Hepatic stellate cell (primary cell): Measurements from ENCODE around the gene ARPP21.

Source experiments
- DNase-seq: peaks from one replicate; pipeline ENCODE4 v3.0.0; 2011; ENCODE audit warnings: low spot score

The ARPP21 gene

DNA sequence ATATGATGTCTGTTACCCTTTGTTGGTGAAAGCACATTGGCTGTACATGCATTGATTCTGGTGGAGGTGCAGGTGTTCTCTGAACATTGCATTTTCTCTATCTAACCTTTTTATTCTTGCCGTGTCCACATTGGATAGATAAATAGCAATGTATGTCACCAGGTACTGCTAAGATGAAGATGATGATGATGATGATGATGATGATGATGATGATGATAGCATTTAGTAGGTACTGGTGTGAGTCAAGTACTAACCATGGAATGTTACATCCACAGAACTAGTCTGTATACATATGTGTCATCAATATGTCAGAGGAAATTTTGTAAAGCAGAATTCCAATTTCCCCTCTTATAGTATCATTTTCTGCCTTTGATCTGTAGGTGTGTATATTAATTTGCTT is 36.3 kb downstream of the ARPP21 start:
- DNase-seq: no peak

GRCh38 chr3:35677797-35678196 is 38.5 kb downstream of the ARPP21 start:
- DNase-seq: no peak

- DNase-seq: no peak
Measured at GRCh38 chr3:35678643-35679161, 39.4 kb downstream of the ARPP21 start.

DNA sequence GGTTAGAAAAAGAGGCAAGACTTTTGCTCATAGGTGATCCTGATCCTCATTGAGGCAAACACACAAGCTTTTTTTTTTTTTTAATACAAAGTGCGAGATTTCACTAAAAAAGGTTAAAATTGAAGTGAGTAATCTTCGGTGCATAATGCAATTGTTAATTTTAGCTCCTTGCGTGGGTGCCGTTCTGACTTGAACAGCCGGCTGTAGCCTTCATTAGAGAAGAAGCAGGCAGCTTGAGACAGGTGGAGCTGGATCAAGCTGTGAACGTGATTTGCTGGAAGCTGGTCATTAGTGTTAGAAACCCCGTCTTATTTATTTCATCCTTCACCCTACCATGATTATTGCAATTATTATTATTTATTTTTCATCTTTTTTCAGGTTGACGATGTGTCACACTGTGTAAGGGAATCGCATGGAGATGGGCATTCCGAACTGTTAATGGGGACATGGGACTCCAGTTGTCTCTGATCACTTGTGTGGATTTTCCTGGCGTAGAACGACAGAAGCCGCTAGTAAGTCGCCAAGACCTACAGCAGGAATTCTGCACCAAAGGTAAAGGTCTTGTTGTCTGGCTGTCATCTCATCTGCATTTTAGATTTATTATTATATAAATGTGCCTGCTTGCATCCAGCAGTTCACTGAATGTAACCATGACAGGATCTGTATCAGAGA is 40.2 kb downstream of the ARPP21 start:
- no peak for DNase-seq

DNA sequence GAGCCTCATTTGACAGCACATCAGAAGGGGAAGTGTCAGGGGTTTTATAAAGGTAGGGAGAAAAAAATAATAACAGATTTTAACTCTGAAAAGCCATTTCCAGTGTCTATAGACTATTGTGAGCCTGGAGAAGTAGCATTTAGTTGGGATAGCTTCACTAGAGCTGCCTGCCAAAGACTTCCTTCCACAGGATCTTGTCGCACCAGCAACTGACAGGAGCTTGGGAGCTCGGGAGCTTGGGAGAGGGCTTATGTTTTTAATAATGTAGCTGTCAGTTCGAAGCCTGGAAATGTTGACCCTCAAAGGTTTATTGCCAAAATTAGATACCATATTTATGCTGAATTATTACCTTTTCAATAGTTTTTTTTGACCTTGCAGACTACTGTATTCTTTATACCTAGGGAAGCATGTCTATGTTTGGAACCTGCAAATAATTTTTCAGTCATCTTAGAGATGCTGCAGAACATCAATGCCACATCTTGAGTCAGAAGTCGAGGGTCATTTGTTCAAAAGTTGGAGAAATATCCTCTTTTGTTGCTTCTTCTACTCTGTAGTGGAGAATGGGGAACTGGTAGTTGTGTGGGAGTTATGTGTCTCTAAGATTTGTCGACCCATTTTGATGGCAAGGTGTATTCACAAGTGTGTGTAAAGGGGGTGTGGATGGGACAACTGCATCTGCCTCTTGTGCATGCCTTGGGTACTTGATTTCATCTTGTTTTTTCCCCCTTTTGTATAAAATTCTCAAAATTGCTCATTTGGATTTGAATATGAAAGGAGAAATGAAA is 41.7 kb downstream of the ARPP21 start:
- no peak for DNase-seq

- no peak for DNase-seq
Measured at GRCh38 chr3:35685153-35685552, 45.8 kb downstream of the ARPP21 start.

DNA sequence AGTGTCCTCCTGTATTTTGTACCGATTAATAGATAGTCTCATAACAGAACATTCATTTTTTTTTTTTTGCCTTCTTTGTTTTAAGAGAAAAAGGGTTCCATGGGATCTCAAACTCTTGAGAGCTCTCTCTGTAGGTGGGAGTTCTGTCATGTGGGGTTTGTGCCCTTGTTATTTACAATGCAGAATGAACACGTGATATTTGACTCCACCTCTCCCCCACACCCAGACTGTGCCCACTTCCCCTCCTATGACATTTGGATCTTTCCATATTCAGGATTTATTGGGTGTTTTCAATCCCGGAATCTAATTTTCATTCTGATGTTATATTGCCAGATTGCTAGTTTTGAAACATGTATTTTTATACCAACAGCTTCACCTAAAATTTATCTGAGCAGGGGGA is 49.5 kb downstream of the ARPP21 start:
- DNase-seq: no peak

DNA sequence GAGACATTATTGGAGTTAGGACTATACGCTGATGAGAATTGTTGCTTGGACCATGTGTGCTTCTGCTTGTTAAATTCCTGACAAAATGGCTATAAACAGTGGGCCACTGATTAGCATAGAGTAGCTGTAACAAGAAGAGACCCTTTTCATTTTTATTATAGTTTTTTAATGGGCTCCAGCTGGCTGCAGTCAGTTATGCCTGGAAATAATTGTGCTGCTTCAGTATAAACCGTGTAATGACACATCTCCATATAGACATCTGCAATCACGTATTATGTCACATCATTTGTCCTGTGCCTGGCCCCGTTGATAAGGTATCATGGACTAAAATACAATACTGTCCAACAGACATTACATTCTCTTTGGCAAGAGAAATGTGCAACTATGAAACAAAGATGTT is 50.9 kb downstream of the ARPP21 start:
- DNase-seq: no peak

GRCh38 chr3:35705904-35706303 is 66.6 kb downstream of the ARPP21 start:
- no peak for DNase-seq

- no peak for DNase-seq
Measured at GRCh38 chr3:35707904-35708303, 68.6 kb downstream of the ARPP21 start.

DNA sequence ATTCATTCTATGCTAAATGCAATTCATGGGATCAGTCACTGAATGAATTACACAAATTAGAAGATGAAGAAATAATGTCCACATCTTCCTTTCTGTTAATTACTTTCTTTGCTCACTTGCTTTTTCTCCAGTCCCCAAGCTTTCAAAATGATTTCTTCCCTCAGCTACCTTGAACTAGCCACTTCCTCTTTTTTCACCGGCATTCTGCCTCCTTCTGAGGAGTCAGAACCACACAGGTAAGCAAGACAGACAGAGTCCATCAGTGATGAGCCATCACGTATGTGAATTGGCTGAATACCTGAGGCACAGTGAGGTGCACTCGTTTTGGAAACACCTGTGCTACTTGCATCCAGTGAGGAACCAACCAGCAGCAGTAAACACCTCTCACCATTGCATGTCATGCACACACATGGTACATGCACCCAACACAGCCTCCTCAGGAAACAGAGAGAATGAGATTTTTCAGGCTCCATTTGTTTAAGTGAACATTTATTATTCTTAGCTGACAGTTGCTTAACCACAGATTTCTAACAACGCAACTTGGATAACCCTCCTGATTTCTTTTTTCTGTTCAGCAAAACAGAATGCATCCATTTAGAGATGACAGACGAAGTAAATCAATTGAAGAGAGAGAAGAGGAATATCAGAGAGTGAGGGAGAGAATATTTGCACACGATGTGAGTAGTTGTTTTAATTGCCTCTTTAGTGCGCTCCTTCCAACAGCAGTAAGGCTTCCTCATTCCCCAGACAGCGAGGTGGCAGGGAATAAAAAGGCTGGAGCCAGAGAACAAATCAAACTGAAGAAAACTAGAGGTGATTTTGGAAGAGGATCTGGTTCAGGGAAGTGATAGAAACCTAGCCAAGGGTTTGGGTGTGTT is 69.3 kb downstream of the ARPP21 start:
- no peak for DNase-seq

DNA sequence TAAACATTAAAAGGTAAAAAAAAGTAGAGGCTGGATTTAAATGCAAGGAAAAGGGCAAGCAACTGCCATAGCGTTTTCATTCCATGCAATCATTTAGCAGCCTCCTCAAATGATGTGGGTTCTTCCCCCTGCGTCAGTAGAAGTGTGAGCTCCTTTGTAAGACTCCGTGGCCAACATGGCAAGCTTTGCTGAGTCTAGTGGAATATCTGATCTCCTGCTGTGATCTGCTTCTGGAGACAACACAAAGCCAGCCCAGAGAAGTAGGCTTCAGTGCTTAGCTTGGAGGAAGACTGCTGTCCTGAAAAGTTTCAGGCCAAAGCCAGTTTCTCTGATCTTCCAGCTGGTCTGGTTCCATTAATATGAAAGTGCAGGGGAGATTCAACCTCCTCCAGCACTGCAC is 70.4 kb downstream of the ARPP21 start:
- DNase-seq: no peak

DNA sequence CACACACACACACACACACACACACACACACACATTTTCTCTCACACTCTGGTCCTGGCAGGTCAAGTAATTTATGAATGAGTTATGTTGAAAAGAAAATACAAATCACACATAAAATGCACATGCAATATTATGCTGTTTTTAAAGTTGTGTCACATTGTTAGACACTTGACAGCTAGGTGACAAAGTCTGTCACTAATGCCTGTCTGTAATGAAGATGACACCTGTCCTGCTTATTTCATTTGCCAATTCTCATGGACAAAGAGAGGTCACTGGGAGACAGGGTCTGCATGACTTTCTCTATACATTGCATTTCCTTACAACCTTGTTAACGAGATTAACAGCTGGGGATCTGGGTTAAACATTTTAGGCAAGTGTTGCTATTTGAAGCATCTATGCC is 71.2 kb downstream of the ARPP21 start:
- no peak for DNase-seq

DNA sequence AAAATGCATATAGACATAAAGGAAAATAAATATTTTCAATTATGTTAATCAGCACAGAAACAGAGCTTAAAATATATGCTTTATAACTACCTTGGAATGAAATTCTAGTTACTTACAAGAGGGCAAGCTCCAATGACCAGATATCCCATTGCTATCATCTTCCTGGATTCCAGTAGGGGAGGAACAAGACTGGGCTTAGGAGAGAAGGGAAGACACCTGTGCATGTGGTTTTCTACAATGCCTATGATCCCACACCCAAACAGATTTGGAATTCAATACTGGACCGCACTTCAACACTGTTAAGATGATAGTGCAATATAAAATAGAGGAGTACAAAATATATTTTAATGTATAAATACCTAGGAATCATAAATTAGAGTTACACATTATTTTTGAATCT is 79.6 kb downstream of the ARPP21 start:
- DNase-seq: no peak

- no peak for DNase-seq
Measured at GRCh38 chr3:35721628-35722027, 82.3 kb downstream of the ARPP21 start.

GRCh38 chr3:35722902-35723301 is 83.6 kb downstream of the ARPP21 start:
- DNase-seq: no peak

GRCh38 chr3:35723480-35724097 is 84.3 kb downstream of the ARPP21 start:
- no peak for DNase-seq

- DNase-seq: no peak
Measured at GRCh38 chr3:35724106-35724505, 84.8 kb downstream of the ARPP21 start.

DNA sequence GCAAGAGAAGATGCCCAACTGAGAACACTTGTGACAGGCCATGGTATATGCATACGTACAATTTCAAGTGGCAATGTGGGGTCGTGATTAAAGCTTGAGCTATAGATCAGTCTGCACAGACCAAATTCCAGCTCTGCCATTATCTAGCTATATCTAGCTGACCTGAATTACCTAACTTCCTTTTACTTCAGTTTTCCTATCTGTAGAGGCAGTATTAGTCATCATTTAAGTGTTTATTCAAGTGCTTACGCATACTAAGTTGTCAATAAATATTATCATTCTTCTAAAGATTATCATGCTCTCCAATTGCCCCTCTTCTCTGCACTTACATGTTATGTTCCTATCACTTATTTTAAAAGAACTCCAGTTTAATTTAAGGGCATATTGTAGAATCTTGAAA is 87.9 kb downstream of the ARPP21 start:
- DNase-seq: no peak

- DNase-seq: no peak
Measured at GRCh38 chr3:35733341-35733740, 94.0 kb downstream of the ARPP21 start.

DNA sequence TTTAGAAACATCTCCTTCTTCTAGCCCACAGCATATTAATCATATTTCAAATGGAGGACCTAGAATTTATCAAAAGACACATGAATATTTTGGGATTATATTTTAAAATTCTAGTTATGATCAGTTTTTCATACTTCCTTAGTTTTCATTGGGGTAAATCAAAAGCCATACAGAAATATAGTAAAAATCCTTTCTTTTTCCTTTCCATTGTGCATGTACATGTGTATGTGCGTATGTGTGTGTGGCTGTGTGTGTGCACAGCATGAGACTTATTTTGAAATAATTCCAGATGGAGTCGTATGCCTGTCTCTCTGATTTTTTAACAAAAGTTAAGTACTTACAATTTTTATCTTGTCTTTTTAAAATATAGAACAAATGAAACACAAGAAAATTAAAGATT is 94.5 kb downstream of the ARPP21 start:
- no peak for DNase-seq

DNA sequence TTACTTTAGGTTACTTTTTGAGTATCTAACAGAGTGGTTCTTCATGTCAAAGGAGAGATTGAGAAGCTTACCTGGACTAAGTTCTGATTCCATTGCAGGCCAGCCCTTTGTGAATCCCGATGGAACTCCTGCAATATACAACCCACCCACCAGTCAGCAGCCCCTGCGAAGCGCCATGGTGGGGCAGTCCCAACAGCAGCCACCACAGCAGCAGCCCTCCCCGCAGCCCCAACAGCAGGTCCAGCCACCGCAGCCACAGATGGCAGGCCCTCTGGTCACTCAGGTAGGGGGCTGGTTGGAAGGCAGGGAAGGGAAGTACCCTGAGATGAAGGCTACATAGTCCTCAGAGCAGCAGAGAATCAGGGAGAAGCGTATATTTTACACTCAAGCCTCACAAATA is 97.8 kb downstream of the ARPP21 start:
- no peak for DNase-seq
